ENCODE results near the gene GRIP1. TPM values are rescaled to one million over a fixed set of nuclear protein-coding genes. Genes with fewer than 3 reads are reported as not detected.
"Not testable (repeated sequence)": the region's sequence is repeated elsewhere in the genome, so short reads cannot be mapped to it uniquely, and the experiment has no call there.

Gene GRIP1
- total RNA-seq, 1 experiment from 2014 or later = under 0.01 TPM

GRCh38 chr12:66531766-66532165, 147.1 kb downstream of the GRIP1 start:
- no peak for DNase-seq (ENCODE audit: low read depth)

- DNase-seq (ENCODE audit: low read depth) = no peak
These were observed 148.9 kb downstream of the GRIP1 start for GRCh38 chr12:66529934-66530333.

GRCh38 chr12:66516561-66516960, 162.3 kb downstream of the GRIP1 start:
- DNase-seq (ENCODE audit: low read depth) = no peak

GRCh38 chr12:66516133-66516532, 162.7 kb downstream of the GRIP1 start:
- no peak for DNase-seq (ENCODE audit: low read depth)

- peak; percentile 22 for DNase-seq (ENCODE audit: low read depth)
These were observed 164.3 kb downstream of the GRIP1 start for GRCh38 chr12:66514581-66514980.

- DNase-seq (ENCODE audit: low read depth) = no peak
These were observed 170.9 kb downstream of the GRIP1 start for GRCh38 chr12:66508025-66508424.

GRCh38 chr12:66503746-66504145, 175.1 kb downstream of the GRIP1 start:
- no peak for DNase-seq (ENCODE audit: low read depth)

- no peak for DNase-seq (ENCODE audit: low read depth)
These were observed 176.0 kb downstream of the GRIP1 start for GRCh38 chr12:66502911-66503310.

- no peak for DNase-seq (ENCODE audit: low read depth)
These were observed 178.0 kb downstream of the GRIP1 start for GRCh38 chr12:66500841-66501240.

GRCh38 chr12:66500091-66500490, 178.8 kb downstream of the GRIP1 start:
- DNase-seq (ENCODE audit: low read depth) = no peak

- no peak for DNase-seq (ENCODE audit: low read depth)
These were observed 179.9 kb downstream of the GRIP1 start for GRCh38 chr12:66499000-66499399.

GRCh38 chr12:66498059-66498458, 180.8 kb downstream of the GRIP1 start:
- DNase-seq (ENCODE audit: low read depth) = not testable (repeated sequence)

- DNase-seq (ENCODE audit: low read depth) = no peak
These were observed 181.6 kb downstream of the GRIP1 start for GRCh38 chr12:66497008-66497897.

- DNase-seq (ENCODE audit: low read depth) = no peak
These were observed 182.3 kb downstream of the GRIP1 start for GRCh38 chr12:66496595-66496994.

- DNase-seq (ENCODE audit: low read depth) = no peak
These were observed 183.2 kb downstream of the GRIP1 start for GRCh38 chr12:66495709-66496108.

GRCh38 chr12:66493819-66494218, 185.1 kb downstream of the GRIP1 start:
- no peak for DNase-seq (ENCODE audit: low read depth)

GRCh38 chr12:66491853-66492252, 187.0 kb downstream of the GRIP1 start:
- no peak for DNase-seq (ENCODE audit: low read depth)

GRCh38 chr12:66482351-66483203, 196.3 kb downstream of the GRIP1 start:
- no peak for DNase-seq (ENCODE audit: low read depth)

GRCh38 chr12:66467932-66468331, 210.9 kb downstream of the GRIP1 start:
- peak; percentile 5 for DNase-seq (ENCODE audit: low read depth)

- no peak for DNase-seq (ENCODE audit: low read depth)
These were observed 217.5 kb downstream of the GRIP1 start for GRCh38 chr12:66461331-66461730.

- DNase-seq (ENCODE audit: low read depth) = no peak
These were observed 218.9 kb downstream of the GRIP1 start for GRCh38 chr12:66459944-66460482.

GRCh38 chr12:66456612-66457011, 222.3 kb downstream of the GRIP1 start:
- no peak for DNase-seq (ENCODE audit: low read depth)
